Liver (tissue), 9 donors: ENCODE measurements around the gene SMPD1. TPM values are rescaled to one million over a fixed set of nuclear protein-coding genes. Genes with fewer than 3 reads are reported as not detected.

Source experiments
- DNase-seq: peaks from one replicate; pipeline ENCODE4 v3.0.0-alpha.2; 2017; ENCODE audit warnings: low spot score
- H3K27ac ChIP-seq, 2 donors: one replicate each; pipeline ENCODE4 v1.7.0; 2013; ENCODE audit warnings: inconsistent platforms in 2 of 2, low read length in 2 of 2, control low read depth in 1 of 2, low read depth in 1 of 2, mild to moderate bottlenecking in 1 of 2
- H3K27me3 ChIP-seq, 4 donors: one replicate each; pipeline versions ENCODE4 v1.6.1 to v1.7.0; 2013; ENCODE audit warnings: low read length in 3 of 4, inconsistent platforms in 1 of 4, mild to moderate bottlenecking in 1 of 4, moderate library complexity in 1 of 4; ENCODE audit not compliant: control insufficient read depth in 4 of 4, insufficient read depth in 4 of 4
- H3K36me3 ChIP-seq, 4 donors: one replicate each; pipeline versions ENCODE4 v1.6.1 to v1.7.0; 2013; ENCODE audit warnings: low read length in 3 of 4, mild to moderate bottlenecking in 3 of 4, low read depth in 1 of 4, moderate library complexity in 1 of 4; ENCODE audit not compliant: control insufficient read depth in 4 of 4, insufficient read depth in 3 of 4
- H3K4me1 ChIP-seq, 4 donors: one replicate each; pipeline versions ENCODE4 v1.6.1 to v1.7.0; 2013; ENCODE audit warnings: low read length in 3 of 4, mild to moderate bottlenecking in 3 of 4, moderate library complexity in 1 of 4; ENCODE audit not compliant: control insufficient read depth in 4 of 4, insufficient read depth in 4 of 4
- H3K4me3 ChIP-seq, 3 donors: one replicate each; pipeline versions ENCODE4 v1.6.1 to v1.7.0; 2013; ENCODE audit warnings: low read length in 3 of 3, control low read depth in 1 of 3, low read depth in 1 of 3, mild to moderate bottlenecking in 1 of 3
- H3K9ac ChIP-seq, 2 donors: one replicate each; pipeline ENCODE4 v1.7.0; 2013; ENCODE audit warnings: low read length in 2 of 2, mild to moderate bottlenecking in 2 of 2, moderate library complexity in 2 of 2, control low read depth in 1 of 2, low read depth in 1 of 2
- H3K9me3 ChIP-seq, 4 donors: one replicate each; pipeline versions ENCODE4 v1.6.1 to v1.7.0; 2013; ENCODE audit warnings: low read length in 3 of 4; ENCODE audit not compliant: control insufficient read depth in 4 of 4
- EGR1 ChIP-seq, 2 donors: IDR thresholded peaks; 2 replicates each; pipeline ENCODE4 v1.6.1; 2016 to 2018; ENCODE audit warnings: antibody characterized with exemption in 2 of 2, low read depth in 2 of 2
- FOXA1 ChIP-seq: IDR thresholded peaks from 2 replicates; pipeline ENCODE4 v1.6.1; 2016; ENCODE audit warnings: antibody characterized with exemption
- FOXA2 ChIP-seq: IDR thresholded peaks from 2 replicates; pipeline ENCODE4 v1.6.1; 2016; ENCODE audit warnings: antibody characterized with exemption
- GABPA ChIP-seq, 2 donors: IDR thresholded peaks in 1 of 2; conservative IDR thresholded peaks in 1 of 2; 2 replicates each; pipeline ENCODE4 v1.6.1; 2016; ENCODE audit warnings: antibody characterized with exemption in 2 of 2, mild to moderate bottlenecking in 1 of 2, moderate library complexity in 1 of 2
- HNF4A ChIP-seq, 2 donors: conservative IDR thresholded peaks; 2 replicates each; pipeline ENCODE4 v1.6.1; 2016; ENCODE audit warnings: antibody characterized with exemption in 2 of 2, mild to moderate bottlenecking in 2 of 2
- HNF4G ChIP-seq: IDR thresholded peaks from 2 replicates; pipeline ENCODE4 v1.6.1; 2016; ENCODE audit warnings: antibody characterized with exemption
- JUND ChIP-seq, 2 donors: IDR thresholded peaks; 2 replicates each; pipeline ENCODE4 v1.6.1; 2016; ENCODE audit warnings: antibody characterized with exemption in 2 of 2
- NR2F2 ChIP-seq: IDR thresholded peaks from 2 replicates; pipeline ENCODE4 v1.6.1; 2016; ENCODE audit warnings: antibody characterized with exemption
- RAD21 ChIP-seq, 2 donors: IDR thresholded peaks; 2 replicates each; pipeline ENCODE4 v1.6.1; 2016; ENCODE audit warnings: antibody characterized with exemption in 2 of 2, mild to moderate bottlenecking in 2 of 2
- RXRA ChIP-seq, 2 donors: IDR thresholded peaks; 2 replicates each; pipeline ENCODE4 v1.6.1; 2017 to 2018; ENCODE audit warnings: antibody characterized with exemption in 2 of 2, mild to moderate bottlenecking in 1 of 2
- SP1 ChIP-seq: IDR thresholded peaks from 2 replicates; pipeline ENCODE4 v1.6.1; 2018; ENCODE audit warnings: antibody characterized with exemption, mild to moderate bottlenecking
- TAF1 ChIP-seq: conservative IDR thresholded peaks from 2 replicates; pipeline ENCODE4 v1.6.1; 2016; ENCODE audit warnings: antibody characterized with exemption, mild to moderate bottlenecking
- YY1 ChIP-seq: IDR thresholded peaks from 2 replicates; pipeline ENCODE4 v1.6.1; 2016; ENCODE audit warnings: antibody characterized with exemption, mild to moderate bottlenecking
- WGBS: extraction: QIAGEN DNeasy Blood & Tissue Kit; methylation state at CpG from one replicate; pipeline ENCODE4 v1.1.7; 2013; 5-methylcytosine and 5-hydroxymethylcytosine counted together
- polyA plus RNA-seq, 2 donors: library from polyadenylated mRNA; stranded (reverse) in 1 of 2; unstranded in 1 of 2; fragments of 200-250 nt in 1 of 2; fragments of >200 nt in 1 of 2; fragmentation: Nextera tagmentation in 1 of 2; extraction: Ambion mirVana in 1 of 2; gene quantifications; one replicate each; pipeline versions ENCODE4 v1.2.1 to v1.2.3, GENCODE V29; 2013 to 2015
- total RNA-seq, 2 donors: library from RNA; depleted of rRNA; stranded (reverse); fragments of >200 nt; gene quantifications; one replicate each; pipeline ENCODE4 v1.2.3, GENCODE V29; 2014
- TF ChIP-seq, protein P1 (sequence below): fragments of 150-350 bp; IDR thresholded peaks from 2 replicates; pipeline ENCODE4 v1.5.1; 2017; ENCODE audit warnings: improper control_type of control experiment, low read depth, low read length; ENCODE audit not compliant: missing input control
- TF ChIP-seq, protein P2 (sequence below): IDR thresholded peaks from 2 replicates; pipeline ENCODE4 v1.6.1; 2016; ENCODE audit warnings: antibody characterized with exemption
- TF ChIP-seq, protein P3 (sequence below): IDR thresholded peaks from 2 replicates; pipeline ENCODE4 v1.6.1; 2016; ENCODE audit warnings: antibody characterized with exemption
- TF ChIP-seq, protein P4 (sequence below): IDR thresholded peaks from 2 replicates; pipeline ENCODE4 v1.6.1; 2016; ENCODE audit warnings: antibody characterized with exemption, mild to moderate bottlenecking
- donor health status: healthy.
- donor health status: healthy.
- donor health status: healthy.
- donor health status: healthy.
- donor health status: healthy.

SMPD1 gene
- total and polyA plus RNA-seq, 4 donors = 15.4 to 91.6 (median 45.4) TPM

DNA sequence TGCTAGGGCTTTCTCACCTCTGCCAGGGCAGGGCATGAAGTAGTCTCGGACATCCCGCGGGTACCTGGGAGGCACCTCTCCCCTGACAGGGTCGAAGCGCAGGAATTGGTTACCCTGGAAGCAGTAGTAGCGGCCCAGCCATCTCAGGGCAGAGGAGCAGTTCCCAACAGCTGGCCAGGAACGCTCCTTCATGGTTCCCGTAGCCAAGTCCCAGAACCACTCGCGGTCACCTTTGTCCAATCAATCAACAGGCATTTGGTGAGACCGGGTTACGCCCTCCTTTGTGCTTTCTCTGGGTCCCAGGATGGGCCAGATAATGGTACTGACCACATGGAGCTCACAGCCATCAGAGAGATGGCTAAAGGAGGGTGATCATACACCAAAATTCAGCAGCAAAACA is 47.1 kb downstream of the SMPD1 start (continued):
- TF ChIP-seq, protein P1, sequence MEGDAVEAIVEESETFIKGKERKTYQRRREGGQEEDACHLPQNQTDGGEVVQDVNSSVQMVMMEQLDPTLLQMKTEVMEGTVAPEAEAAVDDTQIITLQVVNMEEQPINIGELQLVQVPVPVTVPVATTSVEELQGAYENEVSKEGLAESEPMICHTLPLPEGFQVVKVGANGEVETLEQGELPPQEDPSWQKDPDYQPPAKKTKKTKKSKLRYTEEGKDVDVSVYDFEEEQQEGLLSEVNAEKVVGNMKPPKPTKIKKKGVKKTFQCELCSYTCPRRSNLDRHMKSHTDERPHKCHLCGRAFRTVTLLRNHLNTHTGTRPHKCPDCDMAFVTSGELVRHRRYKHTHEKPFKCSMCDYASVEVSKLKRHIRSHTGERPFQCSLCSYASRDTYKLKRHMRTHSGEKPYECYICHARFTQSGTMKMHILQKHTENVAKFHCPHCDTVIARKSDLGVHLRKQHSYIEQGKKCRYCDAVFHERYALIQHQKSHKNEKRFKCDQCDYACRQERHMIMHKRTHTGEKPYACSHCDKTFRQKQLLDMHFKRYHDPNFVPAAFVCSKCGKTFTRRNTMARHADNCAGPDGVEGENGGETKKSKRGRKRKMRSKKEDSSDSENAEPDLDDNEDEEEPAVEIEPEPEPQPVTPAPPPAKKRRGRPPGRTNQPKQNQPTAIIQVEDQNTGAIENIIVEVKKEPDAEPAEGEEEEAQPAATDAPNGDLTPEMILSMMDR = no peak
- TF ChIP-seq SP1 = no peak

DNA sequence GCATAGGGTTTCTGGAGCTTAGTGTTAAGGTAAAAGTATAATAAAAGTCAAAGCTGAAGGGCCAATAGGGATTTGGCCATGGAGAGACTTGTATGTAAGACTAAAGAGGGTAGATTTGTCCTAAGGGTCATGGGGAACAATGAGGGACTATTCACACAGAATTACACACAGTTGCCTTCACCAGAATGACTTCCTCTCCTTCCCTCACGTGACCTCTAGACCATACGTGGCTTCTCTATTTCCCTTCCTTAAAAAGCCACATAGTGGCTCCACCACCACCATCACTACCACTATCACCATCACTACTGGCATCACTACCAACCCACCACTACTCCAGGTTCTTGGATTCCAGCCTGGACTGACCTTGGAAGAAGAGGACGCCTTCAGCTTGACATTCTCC is 47.7 kb downstream of the SMPD1 start:
- WGBS = 29% methylated on average over 3 of the region's 3 CpGs
- Histone ChIP-seq H3K4me3 (peak overlapping the region; percentile 66 to 98 (median 97)), H3K27ac (no peak overlapping the region), H3K9me3 (no peaks in the 10 kb centered on the region), H3K36me3 (peaks cover 3 to 32% (median 21%) of the 10 kb centered on the region in 4 donors), H3K27me3 (no peaks in the 10 kb centered on the region), H3K4me1 (peaks cover 2 to 46% (median 29%) of the 10 kb centered on the region in 4 donors), H3K9ac (no peak overlapping the region)
- no peak for DNase-seq
- TF ChIP-seq, protein P2, sequence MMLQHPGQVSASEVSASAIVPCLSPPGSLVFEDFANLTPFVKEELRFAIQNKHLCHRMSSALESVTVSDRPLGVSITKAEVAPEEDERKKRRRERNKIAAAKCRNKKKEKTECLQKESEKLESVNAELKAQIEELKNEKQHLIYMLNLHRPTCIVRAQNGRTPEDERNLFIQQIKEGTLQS = no peak
- no peak for TF ChIP-seq FOXA2
- TF ChIP-seq RAD21 (IDR thresholded peaks at IDR 0.05) = no peak
- TF ChIP-seq TAF1 = no peak
- no peak for TF ChIP-seq NR2F2
- no peak for TF ChIP-seq GABPA (IDR thresholded peaks at IDR 0.05 in 1 of 2, conservative IDR thresholded peaks at IDR 0.05 in 1 of 2)
- no peak for TF ChIP-seq JUND (IDR thresholded peaks at IDR 0.05)
- no peak for TF ChIP-seq HNF4A (conservative IDR thresholded peaks at IDR 0.05)
- TF ChIP-seq, protein P1 = no peak
- TF ChIP-seq YY1 = no peak
- no peak for TF ChIP-seq HNF4G
- TF ChIP-seq FOXA1 = no peak
- no peak for TF ChIP-seq SP1
- TF ChIP-seq RXRA (IDR thresholded peaks at IDR 0.05) = no peak
- TF ChIP-seq, protein P3, sequence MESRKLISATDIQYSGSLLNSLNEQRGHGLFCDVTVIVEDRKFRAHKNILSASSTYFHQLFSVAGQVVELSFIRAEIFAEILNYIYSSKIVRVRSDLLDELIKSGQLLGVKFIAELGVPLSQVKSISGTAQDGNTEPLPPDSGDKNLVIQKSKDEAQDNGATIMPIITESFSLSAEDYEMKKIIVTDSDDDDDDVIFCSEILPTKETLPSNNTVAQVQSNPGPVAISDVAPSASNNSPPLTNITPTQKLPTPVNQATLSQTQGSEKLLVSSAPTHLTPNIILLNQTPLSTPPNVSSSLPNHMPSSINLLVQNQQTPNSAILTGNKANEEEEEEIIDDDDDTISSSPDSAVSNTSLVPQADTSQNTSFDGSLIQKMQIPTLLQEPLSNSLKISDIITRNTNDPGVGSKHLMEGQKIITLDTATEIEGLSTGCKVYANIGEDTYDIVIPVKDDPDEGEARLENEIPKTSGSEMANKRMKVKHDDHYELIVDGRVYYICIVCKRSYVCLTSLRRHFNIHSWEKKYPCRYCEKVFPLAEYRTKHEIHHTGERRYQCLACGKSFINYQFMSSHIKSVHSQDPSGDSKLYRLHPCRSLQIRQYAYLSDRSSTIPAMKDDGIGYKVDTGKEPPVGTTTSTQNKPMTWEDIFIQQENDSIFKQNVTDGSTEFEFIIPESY = no peak
- TF ChIP-seq EGR1 (IDR thresholded peaks at IDR 0.05; ENCODE audit: low read depth in 2 of 2) = no peak
- TF ChIP-seq, protein P4, sequence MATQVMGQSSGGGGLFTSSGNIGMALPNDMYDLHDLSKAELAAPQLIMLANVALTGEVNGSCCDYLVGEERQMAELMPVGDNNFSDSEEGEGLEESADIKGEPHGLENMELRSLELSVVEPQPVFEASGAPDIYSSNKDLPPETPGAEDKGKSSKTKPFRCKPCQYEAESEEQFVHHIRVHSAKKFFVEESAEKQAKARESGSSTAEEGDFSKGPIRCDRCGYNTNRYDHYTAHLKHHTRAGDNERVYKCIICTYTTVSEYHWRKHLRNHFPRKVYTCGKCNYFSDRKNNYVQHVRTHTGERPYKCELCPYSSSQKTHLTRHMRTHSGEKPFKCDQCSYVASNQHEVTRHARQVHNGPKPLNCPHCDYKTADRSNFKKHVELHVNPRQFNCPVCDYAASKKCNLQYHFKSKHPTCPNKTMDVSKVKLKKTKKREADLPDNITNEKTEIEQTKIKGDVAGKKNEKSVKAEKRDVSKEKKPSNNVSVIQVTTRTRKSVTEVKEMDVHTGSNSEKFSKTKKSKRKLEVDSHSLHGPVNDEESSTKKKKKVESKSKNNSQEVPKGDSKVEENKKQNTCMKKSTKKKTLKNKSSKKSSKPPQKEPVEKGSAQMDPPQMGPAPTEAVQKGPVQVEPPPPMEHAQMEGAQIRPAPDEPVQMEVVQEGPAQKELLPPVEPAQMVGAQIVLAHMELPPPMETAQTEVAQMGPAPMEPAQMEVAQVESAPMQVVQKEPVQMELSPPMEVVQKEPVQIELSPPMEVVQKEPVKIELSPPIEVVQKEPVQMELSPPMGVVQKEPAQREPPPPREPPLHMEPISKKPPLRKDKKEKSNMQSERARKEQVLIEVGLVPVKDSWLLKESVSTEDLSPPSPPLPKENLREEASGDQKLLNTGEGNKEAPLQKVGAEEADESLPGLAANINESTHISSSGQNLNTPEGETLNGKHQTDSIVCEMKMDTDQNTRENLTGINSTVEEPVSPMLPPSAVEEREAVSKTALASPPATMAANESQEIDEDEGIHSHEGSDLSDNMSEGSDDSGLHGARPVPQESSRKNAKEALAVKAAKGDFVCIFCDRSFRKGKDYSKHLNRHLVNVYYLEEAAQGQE = no peak
